ENCODE data around the gene PRMT1. TPM values are rescaled to one million over a fixed set of nuclear protein-coding genes. Genes with fewer than 3 reads are reported as not detected.
"Not testable (repeated sequence)": the region's sequence is repeated elsewhere in the genome, so short reads cannot be mapped to it uniquely, and the experiment has no call there.

Gene PRMT1
- total RNA-seq, 1 experiment from 2014 or later, result 219 TPM

DNA sequence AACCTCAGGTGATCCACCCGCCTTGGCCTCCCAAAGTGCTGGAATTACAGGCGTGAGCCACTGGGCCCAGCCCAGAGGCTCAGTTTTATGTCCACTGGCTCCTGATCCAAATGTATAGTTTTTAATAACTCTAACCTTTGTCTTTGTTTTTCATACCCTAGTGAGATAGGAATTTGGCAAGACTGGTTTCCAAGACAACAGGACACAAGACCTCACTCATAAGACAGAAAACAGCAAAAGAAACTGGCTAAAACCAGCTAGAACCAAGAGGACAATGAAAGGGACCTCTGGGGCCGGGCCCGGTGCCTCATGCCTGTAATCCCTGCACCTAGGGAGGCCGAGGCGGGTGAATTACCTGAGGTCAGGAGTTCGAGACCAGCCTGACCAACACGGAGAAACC lies 41.4 kb downstream of the PRMT1 start:
- Histone ChIP-seq H3K27ac (ENCODE audit: low read length) (no peak overlapping the region), H3K4me3 (ENCODE audit: low read depth in 2 of 2, low read length in 2 of 2) (no peak overlapping the region), H3K27me3 (ENCODE audit: control insufficient read depth, insufficient read depth, low read length) (no peaks in the 10 kb centered on the region), H3K4me1 (ENCODE audit: control insufficient read depth, insufficient read depth, low read length) (no peaks in the 10 kb centered on the region; the same call in 1 of the 2 replicates), H3K9me3 (ENCODE audit: control insufficient read depth, insufficient read depth, low read depth, low read length) (no peaks in the 10 kb centered on the region), H3K36me3 (ENCODE audit: control insufficient read depth, insufficient read depth, low read length) (peaks cover 3% of the 10 kb centered on the region; the same call in 1 of the 2 replicates)
- CTCF ChIA-PET, result no interaction called here
- POLR2A ChIA-PET, result no interaction called here
- no TSS peak for BruUV-seq (replicated peaks)
- DNase-seq (ENCODE audit: low read depth, low spot score), result no peak
- intact Hi-C loops (cut with micrococcal nuclease; ENCODE audit: unreplicated experiment) (no loop called here), in situ Hi-C loops (cut with HindIII; ENCODE audit: low pct_unique_long_range_greater_than_20kb, low sequenced_read_pairs) (no loop called here)
- TF ChIP-seq POLR2AphosphoS5 (IDR thresholded peaks at IDR 0.05; ENCODE audit: low read depth, low read length), result no peak
- TF ChIP-seq, protein P1, sequence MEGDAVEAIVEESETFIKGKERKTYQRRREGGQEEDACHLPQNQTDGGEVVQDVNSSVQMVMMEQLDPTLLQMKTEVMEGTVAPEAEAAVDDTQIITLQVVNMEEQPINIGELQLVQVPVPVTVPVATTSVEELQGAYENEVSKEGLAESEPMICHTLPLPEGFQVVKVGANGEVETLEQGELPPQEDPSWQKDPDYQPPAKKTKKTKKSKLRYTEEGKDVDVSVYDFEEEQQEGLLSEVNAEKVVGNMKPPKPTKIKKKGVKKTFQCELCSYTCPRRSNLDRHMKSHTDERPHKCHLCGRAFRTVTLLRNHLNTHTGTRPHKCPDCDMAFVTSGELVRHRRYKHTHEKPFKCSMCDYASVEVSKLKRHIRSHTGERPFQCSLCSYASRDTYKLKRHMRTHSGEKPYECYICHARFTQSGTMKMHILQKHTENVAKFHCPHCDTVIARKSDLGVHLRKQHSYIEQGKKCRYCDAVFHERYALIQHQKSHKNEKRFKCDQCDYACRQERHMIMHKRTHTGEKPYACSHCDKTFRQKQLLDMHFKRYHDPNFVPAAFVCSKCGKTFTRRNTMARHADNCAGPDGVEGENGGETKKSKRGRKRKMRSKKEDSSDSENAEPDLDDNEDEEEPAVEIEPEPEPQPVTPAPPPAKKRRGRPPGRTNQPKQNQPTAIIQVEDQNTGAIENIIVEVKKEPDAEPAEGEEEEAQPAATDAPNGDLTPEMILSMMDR (IDR thresholded peaks at IDR 0.05), result no peak
- TF ChIP-seq TCF7L2 (IDR thresholded peaks at IDR 0.05; ENCODE audit: low read depth, low read length), result no peak
- TF ChIP-seq, protein P2, sequence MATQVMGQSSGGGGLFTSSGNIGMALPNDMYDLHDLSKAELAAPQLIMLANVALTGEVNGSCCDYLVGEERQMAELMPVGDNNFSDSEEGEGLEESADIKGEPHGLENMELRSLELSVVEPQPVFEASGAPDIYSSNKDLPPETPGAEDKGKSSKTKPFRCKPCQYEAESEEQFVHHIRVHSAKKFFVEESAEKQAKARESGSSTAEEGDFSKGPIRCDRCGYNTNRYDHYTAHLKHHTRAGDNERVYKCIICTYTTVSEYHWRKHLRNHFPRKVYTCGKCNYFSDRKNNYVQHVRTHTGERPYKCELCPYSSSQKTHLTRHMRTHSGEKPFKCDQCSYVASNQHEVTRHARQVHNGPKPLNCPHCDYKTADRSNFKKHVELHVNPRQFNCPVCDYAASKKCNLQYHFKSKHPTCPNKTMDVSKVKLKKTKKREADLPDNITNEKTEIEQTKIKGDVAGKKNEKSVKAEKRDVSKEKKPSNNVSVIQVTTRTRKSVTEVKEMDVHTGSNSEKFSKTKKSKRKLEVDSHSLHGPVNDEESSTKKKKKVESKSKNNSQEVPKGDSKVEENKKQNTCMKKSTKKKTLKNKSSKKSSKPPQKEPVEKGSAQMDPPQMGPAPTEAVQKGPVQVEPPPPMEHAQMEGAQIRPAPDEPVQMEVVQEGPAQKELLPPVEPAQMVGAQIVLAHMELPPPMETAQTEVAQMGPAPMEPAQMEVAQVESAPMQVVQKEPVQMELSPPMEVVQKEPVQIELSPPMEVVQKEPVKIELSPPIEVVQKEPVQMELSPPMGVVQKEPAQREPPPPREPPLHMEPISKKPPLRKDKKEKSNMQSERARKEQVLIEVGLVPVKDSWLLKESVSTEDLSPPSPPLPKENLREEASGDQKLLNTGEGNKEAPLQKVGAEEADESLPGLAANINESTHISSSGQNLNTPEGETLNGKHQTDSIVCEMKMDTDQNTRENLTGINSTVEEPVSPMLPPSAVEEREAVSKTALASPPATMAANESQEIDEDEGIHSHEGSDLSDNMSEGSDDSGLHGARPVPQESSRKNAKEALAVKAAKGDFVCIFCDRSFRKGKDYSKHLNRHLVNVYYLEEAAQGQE (IDR thresholded peaks at IDR 0.05; ENCODE audit: insufficient read depth in 1 of 2, low read depth in 2 of 2, low read length in 1 of 2), result no peak
- TF ChIP-seq SIN3A (IDR thresholded peaks at IDR 0.05; ENCODE audit: borderline replicate concordance, insufficient read depth, low read depth, low read length), result no peak
- ATAC-seq, result no peak

DNA sequence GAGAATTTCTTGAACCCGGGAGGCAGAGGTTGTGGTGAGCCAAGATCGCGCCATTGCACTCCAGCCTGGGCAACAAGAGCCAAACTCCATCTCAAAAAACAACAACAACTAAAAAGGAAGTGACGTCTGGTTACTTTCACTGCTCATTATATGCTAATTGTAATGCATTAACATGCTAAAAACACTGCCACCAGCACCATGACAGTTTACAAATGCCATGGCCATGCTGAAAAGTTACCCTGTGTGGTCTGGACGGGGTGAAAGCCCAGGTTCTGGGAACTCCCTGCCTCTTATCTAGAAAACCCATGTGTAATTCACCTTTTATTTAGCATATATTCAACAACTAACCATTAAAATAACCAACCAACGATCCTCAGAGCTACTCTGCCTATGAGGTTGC lies 41.9 kb downstream of the PRMT1 start:
- ChIA-PET POLR2A (no interaction called here), CTCF (no interaction called here)
- in situ Hi-C loops (cut with HindIII; ENCODE audit: low pct_unique_long_range_greater_than_20kb, low sequenced_read_pairs), result no loop called here
- no peak overlapping the region for H3K27ac ChIP-seq (ENCODE audit: low read length)
- ATAC-seq (no peak), DNase-seq (ENCODE audit: low read depth, low spot score) (no peak)
- no peaks in the 10 kb centered on the region for H3K27me3 ChIP-seq (ENCODE audit: control insufficient read depth, insufficient read depth, low read length)
- no peaks in the 10 kb centered on the region for H3K9me3 ChIP-seq (ENCODE audit: control insufficient read depth, insufficient read depth, low read depth, low read length)
- no peaks in the 10 kb centered on the region; the same call in 1 of the 2 replicates for H3K4me1 ChIP-seq (ENCODE audit: control insufficient read depth, insufficient read depth, low read length)
- TF ChIP-seq TCF7L2 (IDR thresholded peaks at IDR 0.05; ENCODE audit: low read depth, low read length), result no peak
- TF ChIP-seq POLR2AphosphoS5 (IDR thresholded peaks at IDR 0.05; ENCODE audit: low read depth, low read length), result no peak
- TF ChIP-seq, protein P2 (IDR thresholded peaks at IDR 0.05; ENCODE audit: insufficient read depth in 1 of 2, low read depth in 2 of 2, low read length in 1 of 2), result no peak
- TF ChIP-seq SIN3A (IDR thresholded peaks at IDR 0.05; ENCODE audit: borderline replicate concordance, insufficient read depth, low read depth, low read length), result no peak
- TF ChIP-seq, protein P1 (IDR thresholded peaks at IDR 0.05), result no peak
- H3K36me3 ChIP-seq (ENCODE audit: control insufficient read depth, insufficient read depth, low read length), result peaks cover 3% of the 10 kb centered on the region; the same call in 1 of the 2 replicates
- no TSS peak for BruUV-seq (replicated peaks)
- H3K4me3 ChIP-seq (ENCODE audit: low read depth in 2 of 2, low read length in 2 of 2), result no peak overlapping the region
- intact Hi-C loops (cut with micrococcal nuclease; ENCODE audit: unreplicated experiment), result no loop called here

DNA sequence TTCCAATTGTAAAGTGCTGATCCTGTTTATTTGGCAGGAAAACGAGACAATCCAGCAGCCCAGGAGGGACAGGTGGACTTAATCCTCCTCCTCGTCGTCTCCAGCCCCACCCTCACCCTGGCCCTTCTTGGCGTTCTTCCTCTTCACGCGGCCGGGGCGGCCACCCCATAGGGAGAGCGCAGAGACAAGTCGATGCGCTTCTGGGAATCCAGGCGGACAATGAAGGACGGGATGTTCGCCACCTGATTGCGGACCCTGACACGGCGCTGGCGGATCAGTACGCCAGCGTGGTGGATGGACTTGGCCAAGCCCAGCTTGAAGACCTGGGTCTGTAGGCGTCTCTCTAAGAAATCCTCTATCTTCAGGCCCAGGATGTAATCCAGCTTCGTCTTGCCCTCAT lies 42.3 kb downstream of the PRMT1 start:
- H3K9me3 ChIP-seq (ENCODE audit: control insufficient read depth, insufficient read depth, low read depth, low read length); H3K27me3 ChIP-seq (ENCODE audit: control insufficient read depth, insufficient read depth, low read length); H3K27ac ChIP-seq (ENCODE audit: low read length); ATAC-seq; BruUV-seq (replicated peaks); intact Hi-C loops (cut with micrococcal nuclease; ENCODE audit: unreplicated experiment); H3K36me3 ChIP-seq (ENCODE audit: control insufficient read depth, insufficient read depth, low read length); in situ Hi-C loops (cut with HindIII; ENCODE audit: low pct_unique_long_range_greater_than_20kb, low sequenced_read_pairs); H3K4me3 ChIP-seq (ENCODE audit: low read depth in 2 of 2, low read length in 2 of 2); H3K4me1 ChIP-seq (ENCODE audit: control insufficient read depth, insufficient read depth, low read length); POLR2A ChIA-PET; DNase-seq (ENCODE audit: low read depth, low spot score): not testable (repeated sequence)
- CTCF ChIA-PET, result interaction anchor here (0.6 kb wide), 2 partner anchors 22 to 23 kb away, joined by 6 to 7 read pairs; no protein-coding TSS in a partner anchor
